Sigmoid colon (tissue), 4 donors: ENCODE results near the gene CRB2.

Experiments used
- EP300 ChIP-seq, 4 donors: sonication (generic); formaldehyde crosslinking; IDR thresholded peaks; one replicate each; pipeline ENCODE4 v1.6.1; 2017; ENCODE audit warnings: antibody characterized with exemption in 4 of 4
- POLR2A ChIP-seq, 2 donors: fragments of 450-650 bp; IDR thresholded peaks; one replicate each; pipeline ENCODE4 v1.6.1; 2016; ENCODE audit warnings: antibody characterized with exemption in 2 of 2, mild to moderate bottlenecking in 2 of 2, moderate library complexity in 2 of 2
- POLR2AphosphoS5 ChIP-seq, 4 donors: sonication (generic); formaldehyde crosslinking; IDR thresholded peaks; one replicate each; pipeline ENCODE4 v1.6.1; 2017; ENCODE audit warnings: antibody characterized with exemption in 4 of 4
- TF ChIP-seq, protein P1 (sequence below), 4 experiments: fragments of 450-650 bp in 3 of 4; fragments of 200-600 bp in 1 of 4; IDR thresholded peaks; one replicate each; pipeline ENCODE4 v1.5.1; 2016 to 2019; ENCODE audit warnings: antibody characterized with exemption in 4 of 4, mild to moderate bottlenecking in 3 of 4, moderate library complexity in 2 of 4

DNA sequence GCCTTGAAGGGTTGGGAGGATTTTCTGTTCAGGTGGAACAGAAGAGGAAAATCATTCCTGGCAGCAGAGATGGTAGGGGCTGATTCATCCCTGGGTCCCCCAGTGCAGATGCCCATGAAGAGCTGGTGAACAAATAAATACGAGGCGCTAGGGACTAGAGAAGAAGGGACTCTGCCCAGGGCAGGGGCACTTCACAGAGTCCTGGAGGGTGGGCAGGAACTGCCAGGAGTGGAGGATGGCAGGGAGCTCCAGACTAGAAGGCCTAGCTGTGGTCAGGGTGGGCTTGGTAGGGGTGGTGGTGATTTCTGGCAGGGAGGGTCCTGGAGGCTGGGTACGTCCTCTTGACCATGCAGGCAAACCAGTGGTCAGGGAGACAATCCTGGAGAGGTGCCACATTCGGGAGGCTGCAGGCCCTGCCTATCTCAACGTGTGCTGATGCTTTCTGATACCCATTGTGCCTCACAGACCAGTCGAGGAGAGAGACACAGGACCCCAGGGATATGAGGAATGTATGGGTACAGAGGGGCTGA, 69.9 kb downstream of the CRB2 start:
- TF ChIP-seq, protein P1, sequence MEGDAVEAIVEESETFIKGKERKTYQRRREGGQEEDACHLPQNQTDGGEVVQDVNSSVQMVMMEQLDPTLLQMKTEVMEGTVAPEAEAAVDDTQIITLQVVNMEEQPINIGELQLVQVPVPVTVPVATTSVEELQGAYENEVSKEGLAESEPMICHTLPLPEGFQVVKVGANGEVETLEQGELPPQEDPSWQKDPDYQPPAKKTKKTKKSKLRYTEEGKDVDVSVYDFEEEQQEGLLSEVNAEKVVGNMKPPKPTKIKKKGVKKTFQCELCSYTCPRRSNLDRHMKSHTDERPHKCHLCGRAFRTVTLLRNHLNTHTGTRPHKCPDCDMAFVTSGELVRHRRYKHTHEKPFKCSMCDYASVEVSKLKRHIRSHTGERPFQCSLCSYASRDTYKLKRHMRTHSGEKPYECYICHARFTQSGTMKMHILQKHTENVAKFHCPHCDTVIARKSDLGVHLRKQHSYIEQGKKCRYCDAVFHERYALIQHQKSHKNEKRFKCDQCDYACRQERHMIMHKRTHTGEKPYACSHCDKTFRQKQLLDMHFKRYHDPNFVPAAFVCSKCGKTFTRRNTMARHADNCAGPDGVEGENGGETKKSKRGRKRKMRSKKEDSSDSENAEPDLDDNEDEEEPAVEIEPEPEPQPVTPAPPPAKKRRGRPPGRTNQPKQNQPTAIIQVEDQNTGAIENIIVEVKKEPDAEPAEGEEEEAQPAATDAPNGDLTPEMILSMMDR (IDR thresholded peaks at IDR 0.05), result no peak
- TF ChIP-seq EP300 (IDR thresholded peaks at IDR 0.05) (no peak), POLR2A (IDR thresholded peaks at IDR 0.05) (no peak), POLR2AphosphoS5 (IDR thresholded peaks at IDR 0.05) (no peak)
